Measurements from ENCODE around the gene ADGRF3.
A peak's percentile ranks its signal among the peaks of the same experiment; 100 is the strongest.
"Not testable (repeated sequence)": the region's sequence is repeated elsewhere in the genome, so short reads cannot be mapped to it uniquely, and the experiment has no call there.

Gene ADGRF3

DNA sequence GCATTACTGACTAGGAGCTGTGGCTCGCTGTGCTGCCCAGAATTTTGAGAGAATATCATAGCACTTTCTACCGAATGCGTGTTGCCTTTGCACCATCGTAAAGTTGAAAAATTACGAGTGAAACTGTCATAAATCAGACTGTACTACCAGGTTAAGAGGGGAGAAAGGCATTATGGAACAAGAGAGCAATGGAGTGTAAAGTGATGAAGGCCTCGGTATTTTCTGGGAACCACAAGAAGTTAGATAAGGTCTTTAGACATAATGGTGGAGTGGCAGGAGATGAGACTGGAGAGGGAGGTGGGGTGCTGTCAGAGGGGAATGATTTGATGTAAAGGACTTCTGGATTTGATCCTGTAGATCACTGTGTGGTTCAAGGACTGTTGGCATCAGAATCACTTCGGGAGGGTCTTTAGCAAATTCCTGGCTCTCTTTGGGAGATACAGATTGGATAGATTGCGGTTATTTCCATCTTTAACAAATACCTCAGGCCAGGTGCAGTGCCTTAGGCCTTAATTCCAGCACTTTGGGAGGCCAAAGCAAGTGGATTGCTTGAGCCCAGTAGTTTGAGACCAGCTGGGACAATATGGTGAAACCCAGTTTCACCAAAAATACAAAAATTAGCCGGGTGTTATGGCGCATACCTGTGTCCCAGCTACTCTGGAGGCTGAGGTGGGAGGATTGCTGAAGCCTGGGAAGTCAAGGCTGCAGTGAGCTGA lies 4.9 kb upstream of the ADGRF3 start:
- DNase-seq (ENCODE audit: low read depth in 2 of 2), result no peak

DNA sequence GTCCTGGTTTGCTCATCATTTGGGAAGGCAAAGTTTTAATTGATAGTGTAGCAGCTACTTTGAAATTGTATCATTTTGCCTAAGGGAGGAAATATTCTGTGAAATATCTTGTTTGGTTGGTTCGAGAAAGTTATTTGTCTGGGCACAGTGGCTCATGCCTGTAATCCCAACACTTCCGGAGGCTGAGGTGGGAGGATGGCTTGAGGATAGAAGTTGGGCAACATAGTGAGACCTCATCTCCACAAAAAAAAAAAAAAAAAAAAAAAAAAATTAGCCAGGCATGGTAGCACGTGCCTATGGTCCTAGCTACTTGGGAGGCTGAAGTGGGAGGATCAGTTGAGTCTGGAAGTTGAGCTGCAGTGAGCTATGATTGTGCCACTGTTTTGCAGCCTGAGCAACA lies 3.1 kb upstream of the ADGRF3 start:
- DNase-seq (ENCODE audit: low read depth in 2 of 2), result no peak

DNA sequence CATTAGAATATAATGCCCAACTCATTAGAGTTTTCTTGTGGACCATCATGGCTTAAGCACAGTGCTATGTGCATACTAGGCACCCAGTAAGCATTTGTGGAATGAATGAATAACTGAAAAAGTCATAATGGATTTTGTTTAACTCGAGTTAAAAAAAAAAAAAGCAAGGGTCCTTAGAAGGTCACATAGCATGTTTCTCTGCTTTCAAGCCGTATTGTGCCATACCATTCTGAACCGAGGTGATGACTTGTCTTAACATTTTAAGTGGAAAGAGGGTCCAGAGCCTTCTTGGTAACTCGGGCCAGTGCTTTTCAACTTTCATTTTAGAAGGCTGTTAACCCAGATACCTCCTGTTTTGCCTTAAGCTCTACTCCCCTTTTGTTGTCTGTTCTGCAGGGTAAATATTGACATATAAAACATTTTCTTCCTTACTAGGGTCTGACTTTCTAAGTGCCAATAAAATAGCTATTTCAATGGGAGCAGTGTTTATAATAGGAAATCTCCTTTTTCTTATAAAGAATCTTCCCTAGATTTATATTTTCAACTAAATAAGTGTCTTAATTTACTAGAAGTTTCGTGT lies 787 bp upstream of the ADGRF3 start:
- DNase-seq (ENCODE audit: low read depth in 2 of 2), result no peak

DNA sequence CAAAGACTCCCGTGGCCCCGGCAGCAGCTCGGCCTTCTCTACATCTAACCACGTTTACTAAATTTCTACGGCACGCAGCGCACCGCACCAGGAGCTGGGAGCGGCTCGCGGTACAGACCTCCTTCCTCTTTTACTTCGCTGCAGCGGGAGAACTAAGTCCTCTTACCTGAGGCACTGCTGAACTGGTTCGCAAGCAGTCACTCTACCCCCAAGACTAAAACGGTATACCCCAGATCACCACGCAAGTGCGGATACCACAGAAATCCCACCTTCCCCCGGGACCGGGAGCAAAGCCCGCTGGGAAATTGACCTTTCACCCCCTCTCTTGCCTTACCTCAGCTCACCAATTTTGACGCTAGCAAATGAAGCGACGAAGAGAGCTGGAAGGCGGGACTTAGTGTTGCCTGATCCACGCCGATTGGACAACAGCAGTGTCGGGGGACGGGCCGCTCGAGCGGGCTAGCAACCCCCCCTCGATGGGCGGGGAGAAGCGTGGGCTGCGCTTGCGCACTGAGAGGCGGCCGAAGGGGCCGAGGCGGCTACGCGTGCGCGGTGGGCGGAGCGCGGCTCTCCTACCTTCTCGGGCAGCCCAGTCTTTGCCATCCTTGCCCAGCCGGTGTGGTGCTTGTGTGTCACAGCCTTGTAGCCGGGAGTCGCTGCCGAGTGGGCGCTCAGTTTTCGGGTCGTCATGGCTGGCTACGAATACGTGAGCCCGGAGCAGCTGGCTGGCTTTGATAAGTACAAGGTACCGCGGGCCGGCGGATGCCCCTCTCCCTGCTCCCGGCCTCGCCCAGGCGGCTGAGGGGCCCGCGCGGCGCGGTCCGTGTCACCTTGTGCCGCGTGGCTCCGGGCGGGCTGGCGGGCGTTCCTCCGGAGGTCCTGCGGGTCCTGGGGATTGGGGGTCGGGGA lies 790 bp downstream of the ADGRF3 start, which contains the start of gene SELENOI:
Gene SELENOI (plus strand): TSS at position 599 of the 909 bp plus-strand sequence. CDS start 90 bp downstream, at position 689.
- DNase-seq (ENCODE audit: low read depth in 2 of 2), result peak; percentile 98 to 99

DNA sequence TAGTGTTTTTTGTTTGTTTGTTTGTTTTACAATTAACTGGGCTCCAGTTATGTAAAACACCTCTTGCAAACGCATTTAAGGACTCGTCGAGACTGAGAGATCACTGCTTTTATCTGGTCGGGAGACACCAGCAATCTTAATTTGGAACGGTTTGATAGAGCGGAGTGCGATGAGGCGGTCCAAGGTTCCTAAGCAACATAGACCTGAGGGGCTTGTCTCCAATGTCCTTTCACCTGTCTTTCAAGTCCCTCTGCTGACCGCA lies 1.4 kb downstream of the ADGRF3 start:
- DNase-seq (ENCODE audit: low read depth in 2 of 2), result no peak

DNA sequence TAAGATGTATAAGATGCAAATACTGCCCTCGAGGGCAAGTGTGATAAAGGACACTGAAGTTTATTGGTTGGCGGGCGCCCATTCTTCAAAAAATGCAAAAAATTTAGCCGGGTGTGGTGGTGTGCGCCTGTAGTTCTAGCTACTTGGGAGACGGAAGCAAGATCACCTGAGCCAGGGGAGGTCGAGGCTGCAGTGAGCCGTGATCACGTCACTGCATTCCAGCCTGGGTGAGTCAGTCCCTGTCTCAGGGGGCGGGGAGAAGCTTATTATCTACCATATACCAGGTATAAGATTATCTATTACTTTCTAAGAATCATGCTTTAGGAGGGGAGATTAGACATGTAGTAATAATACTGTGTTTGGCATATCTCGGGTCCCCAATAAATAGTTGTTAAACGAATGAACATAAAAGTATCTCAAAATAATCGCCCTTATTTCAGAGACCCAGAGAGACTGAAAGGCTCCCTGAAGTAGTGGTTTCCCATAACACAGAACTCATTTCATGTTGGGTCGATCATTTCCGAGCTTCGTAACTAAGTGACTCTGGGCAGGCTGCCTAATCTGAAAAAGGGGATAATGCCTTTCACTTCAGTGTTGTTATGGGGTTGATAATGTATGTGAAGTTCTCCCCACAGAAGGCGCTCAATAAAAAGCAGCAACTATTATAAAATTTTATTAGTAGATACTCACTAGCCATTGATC lies 1.9 kb downstream of the ADGRF3 start:
- DNase-seq (ENCODE audit: low read depth in 2 of 2), result no peak

DNA sequence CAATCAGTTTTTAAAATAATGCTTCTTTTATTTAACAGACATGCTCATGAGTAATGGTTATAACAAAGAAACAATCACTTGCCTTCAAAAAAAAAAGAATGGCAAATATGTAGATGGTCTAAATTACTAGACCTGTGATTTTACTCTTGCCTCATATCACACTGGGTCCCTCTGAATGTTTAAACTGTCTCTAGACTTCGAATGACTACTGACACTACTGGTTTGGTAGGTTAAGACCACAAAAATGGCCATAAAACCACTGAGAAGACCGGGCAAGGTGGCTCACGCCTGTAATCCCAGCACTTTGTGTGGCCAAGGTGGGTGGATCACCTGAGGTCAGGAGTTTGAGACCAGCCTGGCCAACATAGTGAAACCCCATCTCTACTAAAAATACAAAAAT lies 5.8 kb downstream of the ADGRF3 start:
- DNase-seq (ENCODE audit: low read depth in 2 of 2), result no peak

- DNase-seq (ENCODE audit: low read depth in 2 of 2), result no peak
Measured at GRCh38 chr2:26337298-26337697, 9.3 kb downstream of the ADGRF3 start.

DNA sequence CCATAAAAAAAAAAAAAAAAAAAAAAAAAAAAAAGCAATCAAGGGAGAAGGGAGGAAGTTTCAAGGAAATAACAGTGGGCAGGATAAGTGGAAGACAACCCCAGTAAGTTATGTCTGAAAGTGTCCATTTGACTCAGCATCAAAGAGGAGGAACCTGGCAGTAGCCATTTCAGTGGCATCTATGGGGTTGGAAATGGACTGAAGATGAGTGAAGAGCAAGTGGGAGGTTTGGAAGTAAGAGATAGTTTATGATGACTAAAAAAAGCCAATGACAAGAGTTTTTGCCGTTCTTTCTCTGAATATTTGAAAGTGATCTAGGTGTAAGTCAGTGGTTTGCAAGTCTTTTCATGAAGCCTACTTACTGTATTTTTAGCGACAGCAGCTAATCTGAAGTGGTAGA lies 9.9 kb downstream of the ADGRF3 start:
- no peak for DNase-seq (ENCODE audit: low read depth in 2 of 2)

GRCh38 chr2:26335231-26335630 lies 11.4 kb downstream of the ADGRF3 start:
- no peak for DNase-seq (ENCODE audit: low read depth in 2 of 2)

- no peak for DNase-seq (ENCODE audit: low read depth in 2 of 2)
Measured at GRCh38 chr2:26333293-26333692, 13.3 kb downstream of the ADGRF3 start.

- not testable (repeated sequence) for DNase-seq (ENCODE audit: low read depth in 2 of 2)
Measured at GRCh38 chr2:26331321-26331720, 15.3 kb downstream of the ADGRF3 start.

- DNase-seq (ENCODE audit: low read depth in 2 of 2), result no peak
Measured at GRCh38 chr2:26330604-26331003, 16.0 kb downstream of the ADGRF3 start.

DNA sequence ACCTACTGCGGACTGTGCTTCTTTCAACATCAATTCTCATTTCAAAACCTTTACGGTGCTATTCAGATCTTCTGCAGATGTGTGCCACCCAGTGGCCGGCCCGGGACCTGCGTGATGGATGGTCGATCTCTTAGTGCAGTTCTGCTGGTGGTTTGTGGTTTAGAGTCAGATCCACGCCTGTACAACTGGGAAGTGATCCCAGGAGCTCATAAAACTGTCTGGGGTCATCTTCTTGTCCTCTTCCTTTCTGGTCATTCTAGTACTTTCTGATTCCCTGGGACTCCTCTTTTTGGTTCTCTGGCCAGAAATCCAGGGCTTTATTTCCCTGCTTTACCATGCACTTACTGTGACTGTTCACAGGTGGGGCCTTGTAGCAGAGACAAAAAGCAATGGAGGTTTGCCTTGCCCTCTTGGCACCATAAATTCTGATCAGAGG lies 16.5 kb downstream of the ADGRF3 start:
- peak; percentile 41 to 67 for DNase-seq (ENCODE audit: low read depth in 2 of 2)

DNA sequence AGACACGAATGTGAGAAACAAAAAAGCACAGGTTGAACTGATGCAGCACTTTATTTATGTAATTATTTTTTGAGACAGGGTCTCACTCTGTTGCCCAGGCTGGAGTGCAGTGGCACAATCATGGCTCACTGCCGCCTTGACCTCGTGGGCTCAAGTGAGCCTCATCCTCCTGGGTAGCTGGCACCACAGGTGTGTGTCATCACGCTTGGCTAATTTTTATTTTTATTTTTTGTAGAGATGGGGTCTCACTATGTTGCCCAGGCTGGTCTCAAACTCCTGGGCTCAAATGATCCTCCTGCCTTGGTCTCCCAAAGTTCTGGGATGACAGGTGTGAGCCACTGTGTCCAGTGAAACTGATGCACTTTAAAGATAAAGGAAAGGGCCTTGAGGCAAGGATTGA lies 17.5 kb downstream of the ADGRF3 start:
- DNase-seq (ENCODE audit: low read depth in 2 of 2), result not testable (repeated sequence)

- DNase-seq (ENCODE audit: low read depth in 2 of 2), result no peak
Measured at GRCh38 chr2:26327291-26328272, 19.0 kb downstream of the ADGRF3 start.

DNA sequence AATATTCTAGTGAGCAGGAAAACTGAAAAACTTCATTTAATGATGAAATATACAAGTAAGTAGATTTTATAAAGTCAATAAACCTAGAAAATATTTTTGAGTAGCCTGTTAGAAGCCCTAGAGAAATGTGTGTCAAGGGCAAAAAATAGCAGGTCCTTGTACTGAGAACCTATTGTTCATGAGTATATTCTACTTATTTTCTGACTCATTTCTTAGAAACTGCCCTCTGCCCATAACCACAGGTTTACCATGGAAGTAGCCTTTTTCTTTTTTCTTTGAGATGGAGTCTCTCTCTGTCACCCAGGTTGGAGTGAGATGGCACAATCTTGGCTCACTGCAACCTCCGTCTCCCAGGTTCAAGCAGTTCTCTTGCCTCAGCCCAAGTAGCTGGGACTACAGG lies 20.1 kb downstream of the ADGRF3 start:
- no peak for DNase-seq (ENCODE audit: low read depth in 2 of 2)

DNA sequence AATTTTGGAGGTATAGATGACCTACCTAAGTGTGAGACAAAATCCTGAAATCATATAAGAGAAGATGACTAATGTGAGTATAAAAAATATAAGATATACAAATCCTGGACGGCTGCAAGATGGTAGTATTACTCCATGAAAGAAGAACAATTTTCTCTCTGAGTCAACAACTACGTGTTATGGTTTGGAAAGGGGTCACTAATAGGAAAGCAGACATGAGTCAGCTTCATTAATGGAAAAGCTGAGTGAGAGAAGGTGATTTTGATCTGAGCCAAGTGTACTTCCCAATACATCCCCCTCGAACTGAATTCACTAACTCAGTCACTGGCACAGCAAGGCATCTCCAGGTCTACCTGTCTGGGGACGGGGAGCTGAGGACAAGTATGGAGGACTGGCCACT lies 20.7 kb downstream of the ADGRF3 start:
- no peak for DNase-seq (ENCODE audit: low read depth in 2 of 2)

DNA sequence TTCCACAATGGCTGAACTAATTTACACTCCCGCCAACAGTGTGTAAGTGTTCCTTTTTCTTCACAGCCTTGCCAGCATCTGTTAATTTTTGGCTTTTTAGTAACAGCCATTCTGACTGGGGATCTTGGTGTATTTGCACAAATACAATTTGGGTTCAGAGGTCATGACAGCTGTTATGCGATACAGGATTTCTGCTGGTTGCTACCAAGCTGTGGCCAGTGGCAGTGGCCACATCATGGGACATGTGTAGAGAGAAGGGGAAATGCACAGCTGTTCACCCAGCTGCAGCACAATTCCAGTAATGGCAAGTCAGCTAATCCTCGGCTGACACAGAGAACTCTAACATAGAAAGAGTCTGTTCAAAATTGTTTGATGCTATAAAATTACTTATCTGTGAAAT lies 21.7 kb downstream of the ADGRF3 start:
- no peak for DNase-seq (ENCODE audit: low read depth in 2 of 2)

DNA sequence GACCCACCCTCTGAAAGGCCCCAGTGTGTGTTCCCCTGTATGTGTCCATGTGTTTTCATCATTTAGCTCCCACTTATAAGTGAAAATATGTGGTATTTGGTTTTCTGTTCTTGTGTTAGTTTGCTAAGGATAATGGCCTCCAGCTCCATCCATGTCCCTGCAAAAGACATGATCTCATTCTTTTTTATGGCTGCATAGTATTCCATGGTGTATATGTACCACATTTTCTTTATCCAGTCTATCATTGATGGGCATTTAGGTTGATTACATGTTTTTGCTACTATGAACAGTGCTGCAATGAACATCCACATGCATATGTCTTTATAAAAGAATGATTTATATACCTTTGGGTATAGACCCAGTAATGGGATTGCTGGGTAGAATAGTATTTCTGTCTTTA lies 22.1 kb downstream of the ADGRF3 start:
- DNase-seq (ENCODE audit: low read depth in 2 of 2), result not testable (repeated sequence)

DNA sequence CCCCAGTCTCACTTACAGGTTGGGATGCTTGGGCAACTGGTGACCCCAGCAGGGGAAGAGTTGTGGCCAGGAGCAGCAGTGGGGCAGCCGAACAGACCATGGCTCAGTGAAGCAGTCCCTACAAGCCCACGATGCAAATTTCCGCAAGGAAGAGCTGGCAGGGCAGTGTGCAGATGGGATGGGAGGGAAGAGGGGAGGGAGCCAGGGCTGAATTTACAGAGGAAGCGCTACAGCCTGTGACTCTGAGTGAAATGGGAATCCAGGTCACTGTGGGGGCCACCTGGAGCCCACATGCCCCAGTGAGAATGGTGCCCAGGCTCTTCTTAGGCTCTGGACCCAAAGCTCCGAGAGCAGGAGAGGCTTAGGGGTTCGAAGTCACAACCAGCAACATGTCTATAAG lies 27.6 kb downstream of the ADGRF3 start:
- no peak for DNase-seq (ENCODE audit: low read depth in 2 of 2)
